MCF 10A (cell line): Measurements from ENCODE around the gene LRP6. TPM values are rescaled to one million over a fixed set of nuclear protein-coding genes. Genes with fewer than 3 reads are reported as not detected.
"Not testable (repeated sequence)": the region's sequence is repeated elsewhere in the genome, so short reads cannot be mapped to it uniquely, and the experiment has no call there.

Experiments used
- BruUV-seq: library from RNA; stranded (reverse); fragments of 400-500 nt; replicated peaks from 2 replicates; lab custom pipeline; 2021; lab: Mats Ljungman, UMichigan
- CTCF ChIA-PET: fragments of 300-600 bp; sonication (Branson Sonifier 250); formaldehyde crosslinking; extraction: SDS; loops from one replicate; lab custom pipeline; 2021; ENCODE audit warnings: antibody characterized with exemption, inconsistent platforms; lab: Yijun Ruan, JAX
- POLR2A ChIA-PET: fragments of 300-600, 350-650 bp; sonication (Branson Sonifier 250); formaldehyde crosslinking; extraction: SDS; loops from one replicate; lab custom pipeline; 2020; ENCODE audit warnings: antibody characterized with exemption, inconsistent platforms; lab: Yijun Ruan, JAX
- DNase-seq: peaks from one replicate; pipeline ENCODE4 v3.0.0-alpha.2; 2018; ENCODE audit not compliant: unreplicated experiment
- H3K27ac Mint-ChIP-seq: one replicate; pipeline ENCODE4 v1.8.0; 2022; ENCODE audit warnings: mild to moderate bottlenecking, low read depth, mixed read lengths; ENCODE audit not compliant: unreplicated experiment
- H3K27me3 Mint-ChIP-seq: one replicate; pipeline ENCODE4 v1.8.0; 2022; ENCODE audit warnings: mixed read lengths; ENCODE audit not compliant: insufficient read depth, unreplicated experiment
- H3K36me3 Mint-ChIP-seq: one replicate; pipeline ENCODE4 v1.8.0; 2022; ENCODE audit warnings: mild to moderate bottlenecking, moderate library complexity, mixed read lengths; ENCODE audit not compliant: insufficient read depth, unreplicated experiment
- H3K4me1 Mint-ChIP-seq: one replicate; pipeline ENCODE4 v1.8.0; 2022; ENCODE audit warnings: mixed read lengths; ENCODE audit not compliant: insufficient read depth, unreplicated experiment
- H3K4me3 Mint-ChIP-seq: one replicate; pipeline ENCODE4 v1.8.0; 2022; ENCODE audit warnings: mild to moderate bottlenecking, moderate library complexity, mixed read lengths; ENCODE audit not compliant: unreplicated experiment
- H3K9me3 Mint-ChIP-seq: one replicate; pipeline ENCODE4 v1.8.0; 2022; ENCODE audit warnings: mixed read lengths; ENCODE audit not compliant: unreplicated experiment
- CTCF ChIP-seq: fragments of 200-600 bp; IDR thresholded peaks from one replicate; pipeline ENCODE4 v1.8.0; 2022; ENCODE audit warnings: antibody characterized with exemption, mild to moderate bottlenecking; ENCODE audit not compliant: unreplicated experiment
- intact Hi-C: fragments of 100-400 bp; cut with micrococcal nuclease; formaldehyde crosslinking; loops from 2 replicates; pipeline ENCODE4 v1.14.1; 2022
- total RNA-seq: library from RNA; stranded (reverse); gene quantifications from 2 replicates; pipeline ENCODE4 v1.2.3, GENCODE V29; 2022

LRP6 gene
- total RNA-seq, 1 experiment from 2014 or later = 24.9 TPM

GRCh38 chr12:12156828-12157227, 110.0 kb downstream of the LRP6 start:
- TF ChIP-seq CTCF = no peak
- intact Hi-C loops = no loop called here
- ChIA-PET CTCF (no interaction called here), POLR2A (interaction anchor here (1.0 kb wide), 1 partner anchor 10 kb away, joined by 4 read pairs; no protein-coding TSS in a partner anchor)
- BruUV-seq = no TSS peak
- DNase-seq = no peak
- H3K4me3 Mint-ChIP-seq = no peak overlapping the region
- no peaks in the 10 kb centered on the region for H3K27me3 Mint-ChIP-seq
- peaks cover 7% of the 10 kb centered on the region for H3K36me3 Mint-ChIP-seq
- no peaks in the 10 kb centered on the region for H3K9me3 Mint-ChIP-seq
- H3K27ac Mint-ChIP-seq = no peak overlapping the region
- peaks cover 9% of the 10 kb centered on the region for H3K4me1 Mint-ChIP-seq

- Mint-ChIP-seq H3K27ac (no peak overlapping the region), H3K36me3 (peaks cover 7% of the 10 kb centered on the region), H3K9me3 (no peaks in the 10 kb centered on the region), H3K4me1 (peaks cover 9% of the 10 kb centered on the region), H3K4me3 (no peak overlapping the region), H3K27me3 (no peaks in the 10 kb centered on the region)
- intact Hi-C loops = no loop called here
- ChIA-PET CTCF (interaction anchor here (1.2 kb wide), 1 partner anchor 171 kb away, joined by 5 read pairs; no protein-coding TSS in a partner anchor), POLR2A (no interaction called here)
- no TSS peak for BruUV-seq
- no peak for TF ChIP-seq CTCF
- DNase-seq = no peak
Observed at GRCh38 chr12:12156116-12156515, 110.7 kb downstream of the LRP6 start.

- TF ChIP-seq CTCF = no peak
- H3K4me1 Mint-ChIP-seq = no peaks in the 10 kb centered on the region
- H3K27me3 Mint-ChIP-seq = no peaks in the 10 kb centered on the region
- no TSS peak for BruUV-seq
- no peak overlapping the region for H3K4me3 Mint-ChIP-seq
- CTCF ChIA-PET = interaction anchor here (0.6 kb wide), 1 partner anchor 204 kb away, joined by 3 read pairs; no protein-coding TSS in a partner anchor
- H3K36me3 Mint-ChIP-seq = peaks cover 26% of the 10 kb centered on the region
- intact Hi-C loops = no loop called here
- H3K27ac Mint-ChIP-seq = no peak overlapping the region
- H3K9me3 Mint-ChIP-seq = no peaks in the 10 kb centered on the region
- POLR2A ChIA-PET = no interaction called here
- no peak for DNase-seq
Observed at GRCh38 chr12:12153596-12153995, 113.2 kb downstream of the LRP6 start.

- no peak overlapping the region for H3K27ac Mint-ChIP-seq
- ChIA-PET POLR2A (interaction anchor here (0.6 to 1.9 kb wide), 2 partner anchors 18 to 119 kb away, joined by 3 to 4 read pairs; no protein-coding TSS in a partner anchor), CTCF (interaction anchor here (0.5 kb wide), 1 partner anchor 17 kb away, joined by 6 read pairs; no protein-coding TSS in a partner anchor)
- peaks cover 34% of the 10 kb centered on the region for H3K36me3 Mint-ChIP-seq
- intact Hi-C loops = no loop called here
- no peaks in the 10 kb centered on the region for H3K9me3 Mint-ChIP-seq
- H3K4me1 Mint-ChIP-seq = no peaks in the 10 kb centered on the region
- no peak for TF ChIP-seq CTCF
- no peaks in the 10 kb centered on the region for H3K27me3 Mint-ChIP-seq
- no peak overlapping the region for H3K4me3 Mint-ChIP-seq
- DNase-seq = peak; percentile 36
- BruUV-seq = no TSS peak
Observed at GRCh38 chr12:12147111-12147510, 119.7 kb downstream of the LRP6 start.

- H3K27ac Mint-ChIP-seq, H3K4me1 Mint-ChIP-seq, H3K9me3 Mint-ChIP-seq, H3K27me3 Mint-ChIP-seq, BruUV-seq, H3K4me3 Mint-ChIP-seq, DNase-seq, intact Hi-C loops, POLR2A ChIA-PET: not testable (repeated sequence)
- H3K36me3 Mint-ChIP-seq = peaks cover 19% of the 10 kb centered on the region
- CTCF ChIA-PET = interaction anchor here (0.6 to 1.0 kb wide), 2 partner anchors 183 to 1397 kb away, joined by 3 to 4 read pairs; no protein-coding TSS in a partner anchor
Observed at GRCh38 chr12:12144531-12144930, 122.3 kb downstream of the LRP6 start.
